Erythroblast (primary cell): ENCODE measurements around the gene APBB1IP.

Experiments
- GATA1 ChIP-seq: IDR thresholded peaks from 2 replicates; pipeline ENCODE4 v1.6.1; 2011; ENCODE audit warnings: low read depth, mild to moderate bottlenecking, control low read depth, low read length, moderate library complexity
- POLR2A ChIP-seq: IDR thresholded peaks from 2 replicates; pipeline ENCODE4 v1.6.1; 2011; ENCODE audit warnings: mild to moderate bottlenecking, low read length

DNA sequence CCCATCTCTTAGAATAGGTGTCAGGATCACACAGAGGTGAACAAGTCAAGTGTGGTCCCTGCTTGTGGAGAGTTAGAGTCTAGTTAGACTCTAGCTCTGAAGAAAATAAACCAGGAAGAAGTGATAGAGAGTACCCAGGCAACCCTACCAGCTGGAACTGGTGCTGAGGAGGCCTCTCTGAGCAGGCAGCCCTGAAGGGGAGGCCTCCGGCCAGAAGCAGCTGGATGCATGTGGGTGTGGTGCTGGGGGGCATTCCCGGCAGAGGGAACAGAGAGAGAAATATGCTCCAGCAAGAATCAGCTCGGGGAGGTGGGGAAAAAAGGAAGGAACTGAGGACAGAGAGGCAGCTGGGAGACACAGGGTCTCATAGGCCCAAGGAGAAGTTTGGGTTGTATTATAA lies 68.6 kb downstream of the APBB1IP start:
- TF ChIP-seq POLR2A (no peak), GATA1 (no peak)
